HG03108 (cell line): Measurements from ENCODE around the gene DHDH.
"Not testable (repeated sequence)": the region's sequence is repeated elsewhere in the genome, so short reads cannot be mapped to it uniquely, and the experiment has no call there.

Source experiments
- ATAC-seq: cut with Tn5 transposase; IDR thresholded peaks from one replicate; pipeline ENCODE4 v1.9.1; 2021; ENCODE audit warnings: moderate library complexity; ENCODE audit not compliant: unreplicated experiment

The DHDH gene

DNA sequence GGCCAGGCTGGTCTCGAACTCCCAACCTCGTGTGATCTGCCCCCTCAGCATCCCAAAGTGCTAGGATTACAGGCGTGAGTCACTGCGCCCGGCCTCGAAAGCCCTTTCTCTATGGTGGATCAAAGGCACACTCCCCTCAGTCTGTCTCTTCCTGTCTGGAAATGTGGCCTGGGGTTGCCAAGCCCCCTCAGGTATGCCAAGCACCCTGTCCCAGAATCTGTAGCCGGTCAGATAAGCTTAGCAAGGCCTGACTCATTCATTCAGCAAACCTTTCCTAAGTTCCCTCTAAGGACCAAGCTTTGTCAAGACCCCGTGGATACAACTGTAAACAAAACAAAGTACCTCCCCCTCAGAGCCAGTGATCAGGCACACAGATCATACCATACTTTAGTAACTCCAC lies 19.3 kb upstream of the DHDH start:
- ATAC-seq: no peak

DNA sequence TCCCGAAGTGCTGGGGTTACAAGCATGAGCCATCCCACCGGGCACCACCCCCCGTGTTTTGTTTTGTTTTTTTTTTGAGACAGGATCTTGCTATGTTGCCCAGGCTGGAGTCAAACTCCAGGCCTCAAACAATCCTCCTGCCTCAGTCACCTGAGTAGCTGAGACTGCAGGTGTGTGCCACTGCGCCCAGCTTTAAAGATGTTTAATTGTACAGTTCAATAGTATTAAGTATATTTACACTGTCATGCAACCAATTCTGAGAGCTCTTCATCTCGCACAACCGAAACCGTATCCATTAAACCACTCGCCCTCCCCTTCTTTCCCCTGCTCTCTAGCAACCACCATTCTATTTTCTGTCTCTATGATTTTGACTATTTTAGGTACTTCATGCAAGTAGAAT lies 17.7 kb upstream of the DHDH start:
- ATAC-seq: no peak

DNA sequence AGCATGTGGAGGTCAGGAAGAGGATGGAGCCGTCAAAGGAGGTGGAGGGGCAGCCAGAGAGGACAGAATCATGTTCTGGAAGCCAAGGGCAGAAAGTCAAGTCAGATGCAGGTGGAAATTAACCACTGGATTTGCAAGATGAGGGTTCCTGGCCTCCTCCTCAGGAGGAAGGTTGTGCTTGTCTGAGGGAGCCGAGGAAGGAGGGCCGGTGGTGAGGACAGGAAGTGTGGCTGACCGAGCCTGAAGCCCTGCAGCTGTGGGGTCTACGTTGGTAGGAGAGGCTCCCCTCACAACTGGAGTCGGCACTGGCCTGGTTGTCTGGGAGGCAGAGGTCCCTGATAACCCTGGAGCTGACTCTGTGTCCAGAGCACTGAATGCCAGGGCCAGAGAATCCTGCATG lies 15.4 kb upstream of the DHDH start:
- ATAC-seq: no peak

DNA sequence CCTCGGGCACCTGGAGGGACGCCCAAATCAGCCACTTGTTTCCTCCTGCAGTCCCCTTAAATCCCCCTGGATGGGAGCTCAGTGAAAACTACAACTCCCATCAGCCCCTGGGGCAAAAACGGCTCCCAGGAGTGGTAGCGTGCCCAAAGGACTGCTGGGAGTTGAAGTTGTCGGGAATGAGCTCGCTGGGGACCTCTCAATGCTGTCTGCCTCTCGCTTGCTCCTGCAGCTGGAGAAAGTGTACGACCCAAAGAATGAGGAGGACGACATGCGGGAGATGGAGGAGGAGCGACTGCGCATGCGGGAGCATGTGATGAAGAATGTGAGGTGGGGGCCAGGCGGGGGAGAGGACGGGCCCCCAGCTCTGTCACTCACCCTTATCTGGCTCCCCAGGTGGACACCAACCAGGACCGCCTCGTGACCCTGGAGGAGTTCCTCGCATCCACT lies 14.7 kb upstream of the DHDH start:
- no peak for ATAC-seq

DNA sequence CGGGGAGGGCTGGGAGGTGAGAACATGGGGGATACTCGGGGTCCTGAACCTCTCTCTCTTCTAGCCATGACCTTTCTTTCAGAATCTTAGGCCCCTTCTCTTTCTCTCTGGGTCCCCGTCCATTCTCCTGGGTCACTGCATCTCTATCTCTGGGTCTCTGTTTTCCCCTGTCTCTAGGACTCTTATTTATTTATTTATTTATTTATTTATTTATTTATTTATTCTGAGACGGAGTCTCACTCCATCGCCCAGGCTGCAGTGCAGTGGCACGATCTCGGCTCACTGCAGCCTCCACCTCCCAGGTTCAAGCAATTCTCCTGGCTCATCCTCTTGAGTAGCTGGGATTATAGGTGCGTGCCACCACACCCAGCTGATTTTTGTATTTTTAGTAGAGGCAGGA lies 14.2 kb upstream of the DHDH start:
- ATAC-seq: not testable (repeated sequence)

DNA sequence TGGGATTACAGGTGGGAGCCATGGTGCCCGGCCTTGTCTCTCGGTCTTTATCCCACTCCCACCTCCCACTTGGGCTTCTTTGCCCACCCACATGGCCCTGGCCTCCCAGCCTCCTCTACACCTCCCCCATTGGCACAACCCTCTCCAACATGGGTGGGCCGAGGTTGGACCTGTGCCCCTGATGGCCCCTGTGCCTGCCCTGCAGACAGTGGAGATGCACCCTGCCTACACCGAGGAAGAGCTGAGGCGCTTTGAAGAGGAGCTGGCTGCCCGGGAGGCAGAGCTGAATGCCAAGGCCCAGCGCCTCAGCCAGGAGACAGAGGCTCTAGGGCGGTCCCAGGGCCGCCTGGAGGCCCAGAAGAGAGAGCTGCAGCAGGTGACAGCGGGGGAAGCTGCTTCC lies 12.6 kb upstream of the DHDH start:
- no peak for ATAC-seq

DNA sequence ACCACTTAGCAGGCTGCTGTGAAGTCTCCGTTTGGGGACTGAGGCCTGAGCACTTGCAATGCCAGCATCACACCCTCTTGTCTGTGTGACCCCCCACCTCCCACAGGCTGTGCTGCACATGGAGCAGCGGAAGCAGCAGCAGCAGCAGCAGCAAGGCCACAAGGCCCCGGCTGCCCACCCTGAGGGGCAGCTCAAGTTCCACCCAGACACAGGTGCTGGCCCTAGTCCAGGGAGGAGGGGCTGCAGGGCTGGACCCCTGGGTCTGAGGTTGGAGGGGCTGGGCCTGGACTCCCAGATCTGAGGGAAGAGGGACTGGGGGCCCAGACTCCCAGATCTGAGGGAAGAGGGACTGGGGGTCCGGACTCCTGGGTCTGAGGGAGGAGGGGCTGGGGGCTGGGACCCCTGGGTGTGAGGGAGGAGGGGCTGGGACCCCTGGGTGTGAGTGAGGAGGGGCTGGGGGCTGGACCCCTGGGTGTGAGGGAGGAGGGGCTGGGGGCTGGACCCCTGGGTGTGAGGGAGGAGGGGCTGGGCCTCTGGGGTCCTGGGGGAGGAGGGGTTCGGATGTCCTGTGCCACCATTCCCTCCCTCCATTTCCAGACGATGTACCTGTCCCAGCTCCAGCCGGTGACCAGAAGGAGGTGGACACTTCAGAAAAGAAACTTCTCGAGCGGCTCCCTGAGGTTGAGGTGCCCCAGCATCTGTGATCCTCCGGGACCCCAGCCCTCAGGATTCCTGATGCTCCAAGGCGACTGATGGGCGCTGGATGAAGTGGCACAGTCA lies 11.6 kb upstream of the DHDH start:
- no peak for ATAC-seq

DNA sequence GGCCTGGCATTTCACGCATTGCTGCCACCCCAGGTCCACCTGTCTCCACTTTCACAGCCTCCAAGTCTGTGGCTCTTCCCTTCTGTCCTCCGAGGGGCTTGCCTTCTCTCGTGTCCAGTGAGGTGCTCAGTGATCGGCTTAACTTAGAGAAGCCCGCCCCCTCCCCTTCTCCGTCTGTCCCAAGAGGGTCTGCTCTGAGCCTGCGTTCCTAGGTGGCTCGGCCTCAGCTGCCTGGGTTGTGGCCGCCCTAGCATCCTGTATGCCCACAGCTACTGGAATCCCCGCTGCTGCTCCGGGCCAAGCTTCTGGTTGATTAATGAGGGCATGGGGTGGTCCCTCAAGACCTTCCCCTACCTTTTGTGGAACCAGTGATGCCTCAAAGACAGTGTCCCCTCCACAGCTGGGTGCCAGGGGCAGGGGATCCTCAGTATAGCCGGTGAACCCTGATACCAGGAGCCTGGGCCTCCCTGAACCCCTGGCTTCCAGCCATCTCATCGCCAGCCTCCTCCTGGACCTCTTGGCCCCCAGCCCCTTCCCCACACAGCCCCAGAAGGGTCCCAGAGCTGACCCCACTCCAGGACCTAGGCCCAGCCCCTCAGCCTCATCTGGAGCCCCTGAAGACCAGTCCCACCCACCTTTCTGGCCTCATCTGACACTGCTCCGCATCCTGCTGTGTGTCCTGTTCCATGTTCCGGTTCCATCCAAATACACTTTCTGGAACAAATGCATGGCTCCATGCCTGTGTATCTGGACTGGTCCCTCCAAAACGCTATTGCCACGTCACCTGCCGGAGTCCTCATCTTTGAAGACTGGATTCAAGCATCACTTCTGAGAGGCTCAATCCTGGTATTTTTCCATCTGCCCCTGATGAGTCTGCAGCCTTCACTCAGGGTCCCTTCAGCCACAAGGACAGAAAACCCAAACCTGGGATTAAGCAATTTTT lies 10.7 kb upstream of the DHDH start:
- no peak for ATAC-seq

DNA sequence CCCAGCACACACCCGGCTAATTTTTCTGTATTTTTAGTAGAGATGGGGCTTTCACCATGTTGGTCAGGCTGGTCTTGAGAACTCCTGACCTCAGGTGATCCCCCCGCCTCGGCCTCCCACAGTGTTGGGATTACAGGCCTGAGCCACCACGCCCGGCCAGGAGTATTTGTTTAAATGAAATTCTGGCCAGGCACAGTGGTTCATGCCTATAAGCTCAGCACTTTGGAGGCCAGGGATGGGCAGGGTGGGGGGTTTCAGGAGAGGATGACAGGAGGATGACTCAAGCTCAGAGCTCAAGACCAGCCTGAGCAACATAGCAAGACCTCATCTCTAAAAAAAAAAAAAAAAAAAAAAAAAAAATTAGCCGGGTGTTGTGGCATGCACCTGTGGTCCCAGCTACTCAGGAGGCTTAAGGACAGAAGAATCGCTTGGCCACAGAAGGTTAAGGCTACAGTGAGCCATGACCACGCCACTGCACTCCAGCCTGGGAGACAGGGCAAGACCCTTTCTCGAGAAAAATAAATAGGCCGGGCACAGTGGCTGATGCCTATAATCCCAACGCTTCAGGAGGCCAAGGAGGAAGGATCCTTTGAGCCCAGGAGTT lies 8.2 kb upstream of the DHDH start:
- no peak for ATAC-seq

DNA sequence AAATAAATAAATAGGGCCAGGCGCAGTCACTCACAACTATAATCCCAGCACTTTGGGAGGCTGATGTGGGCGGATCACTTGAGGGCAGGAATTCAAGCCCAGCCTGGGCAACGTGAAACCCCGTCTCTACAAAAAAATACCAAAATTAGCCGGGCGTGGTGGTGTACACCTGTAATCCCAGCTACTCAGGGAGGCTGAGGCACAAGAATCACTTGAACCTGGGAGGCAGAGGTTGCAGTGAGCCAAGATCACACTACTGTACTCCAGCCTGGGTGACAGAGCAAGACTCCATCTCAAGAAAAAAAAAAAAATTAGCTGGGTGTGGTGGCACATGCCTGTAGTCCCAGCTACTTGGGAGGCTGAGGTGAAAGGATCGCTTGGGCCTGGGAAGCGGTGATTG lies 7.6 kb upstream of the DHDH start:
- ATAC-seq: not testable (repeated sequence)

DNA sequence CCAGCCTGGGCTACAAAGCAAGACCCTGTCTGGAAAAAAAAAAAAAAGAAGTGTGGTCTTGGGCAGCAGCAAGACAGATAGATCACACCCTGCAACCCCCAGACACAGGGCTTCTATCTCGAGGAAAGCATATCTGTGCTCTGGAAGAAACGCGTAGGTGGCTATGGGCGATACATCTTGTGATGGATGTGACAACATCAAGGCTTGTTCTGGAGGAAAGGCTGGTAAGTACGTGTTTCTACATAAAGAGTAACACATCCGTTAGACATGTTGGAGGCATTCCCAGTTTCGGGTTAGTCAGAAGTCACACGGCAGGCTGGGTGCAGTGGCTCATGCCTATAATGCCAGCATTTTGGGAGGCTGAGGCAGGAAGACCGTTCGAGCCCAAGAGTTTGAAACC lies 6.6 kb upstream of the DHDH start:
- ATAC-seq: no peak

DNA sequence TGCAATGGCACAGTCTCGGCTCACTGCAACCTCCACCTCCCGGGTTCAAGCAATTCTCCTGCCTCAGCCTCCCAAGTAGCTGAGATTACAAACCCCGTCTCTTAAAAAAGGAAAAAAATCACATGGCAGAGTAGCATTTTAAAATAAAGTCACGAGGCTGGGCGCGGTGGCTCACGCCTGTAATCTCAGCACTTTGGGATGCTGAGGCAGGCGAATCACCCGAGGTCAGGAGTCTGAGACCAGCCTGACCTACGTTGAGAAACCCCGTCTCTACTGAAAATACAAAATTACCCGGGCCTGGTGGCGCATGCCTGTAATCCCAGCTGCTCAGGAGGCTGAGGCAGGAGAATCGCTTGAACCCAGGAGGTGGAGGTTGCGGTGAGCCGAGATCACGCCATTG lies 5.8 kb upstream of the DHDH start:
- ATAC-seq: not testable (repeated sequence)

DNA sequence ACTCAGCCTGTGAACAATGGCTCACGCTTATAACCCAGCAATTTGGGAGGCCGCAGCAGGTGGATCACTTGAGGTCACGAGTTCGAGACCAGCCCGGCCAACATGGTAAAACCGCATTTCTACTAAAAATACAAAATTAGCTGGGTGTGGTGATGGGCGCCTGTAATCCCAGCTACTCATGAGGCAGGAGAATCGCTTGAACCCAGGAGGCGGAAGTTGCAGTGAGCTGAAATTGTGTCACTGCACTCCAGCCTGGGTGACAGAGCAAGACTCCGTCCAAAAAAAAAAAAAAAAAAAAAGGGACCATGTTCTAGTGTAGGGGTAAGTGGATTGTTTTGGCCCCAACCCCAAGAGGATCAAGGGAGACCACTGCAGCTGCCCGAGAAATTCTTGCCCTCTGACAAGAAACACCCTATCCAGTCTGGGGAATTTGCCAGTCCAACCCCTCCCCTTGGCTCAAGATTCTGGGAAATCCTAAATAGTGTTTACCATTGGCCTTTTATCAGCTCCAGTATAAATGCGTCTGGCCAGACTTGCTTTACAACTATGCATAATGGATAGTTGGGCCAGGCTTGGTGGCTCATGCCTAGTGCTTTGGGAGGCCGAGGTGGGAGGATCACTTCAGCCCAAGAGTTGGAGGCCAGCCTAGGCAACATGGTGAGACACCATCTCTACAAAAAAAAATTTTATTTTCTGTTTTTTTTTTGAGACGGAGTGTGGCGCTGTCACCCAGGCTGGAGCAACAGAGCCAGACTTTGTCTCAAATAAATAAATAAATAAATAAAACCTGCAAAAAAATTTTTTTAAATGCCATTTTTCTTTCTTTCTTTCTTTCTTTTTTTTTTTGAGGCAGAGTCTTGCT lies 5.1 kb upstream of the DHDH start:
- no peak for ATAC-seq

DNA sequence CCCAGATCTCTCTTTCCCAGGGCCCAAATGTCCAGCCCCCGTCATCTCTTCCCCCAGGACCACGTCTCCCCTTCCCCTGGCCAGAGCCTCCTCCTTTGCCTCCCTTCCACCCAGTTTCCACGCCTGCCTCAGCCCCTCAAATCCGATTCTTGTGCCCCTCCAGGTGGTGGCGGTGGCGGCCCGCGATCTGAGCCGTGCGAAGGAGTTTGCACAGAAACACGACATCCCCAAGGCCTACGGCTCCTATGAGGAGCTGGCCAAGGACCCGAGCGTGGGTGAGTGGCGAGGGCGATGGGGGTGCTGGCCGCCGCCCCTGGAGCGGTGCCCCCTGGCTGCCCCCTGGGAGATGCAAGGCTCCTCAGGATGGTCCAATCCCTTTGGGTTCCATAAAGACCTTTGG lies 1.3 kb downstream of the DHDH start:
- ATAC-seq: no peak

DNA sequence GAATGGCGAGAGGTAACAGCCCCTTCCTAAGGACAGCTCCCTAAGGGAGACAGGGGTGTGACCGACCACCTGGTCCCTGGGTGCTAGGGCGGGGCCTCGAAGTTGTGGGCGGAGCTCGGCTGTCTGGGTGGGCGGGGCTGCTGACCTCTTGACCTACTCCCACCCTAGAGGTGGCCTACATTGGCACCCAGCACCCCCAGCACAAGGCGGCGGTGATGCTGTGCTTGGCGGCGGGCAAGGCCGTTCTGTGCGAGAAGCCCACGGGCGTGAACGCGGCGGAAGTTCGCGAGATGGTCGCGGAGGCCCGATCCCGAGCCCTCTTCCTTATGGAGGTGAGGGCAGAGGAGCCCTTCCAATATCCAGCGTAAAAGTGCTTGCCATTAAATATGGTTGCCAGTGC lies 2.4 kb downstream of the DHDH start:
- ATAC-seq: no peak

DNA sequence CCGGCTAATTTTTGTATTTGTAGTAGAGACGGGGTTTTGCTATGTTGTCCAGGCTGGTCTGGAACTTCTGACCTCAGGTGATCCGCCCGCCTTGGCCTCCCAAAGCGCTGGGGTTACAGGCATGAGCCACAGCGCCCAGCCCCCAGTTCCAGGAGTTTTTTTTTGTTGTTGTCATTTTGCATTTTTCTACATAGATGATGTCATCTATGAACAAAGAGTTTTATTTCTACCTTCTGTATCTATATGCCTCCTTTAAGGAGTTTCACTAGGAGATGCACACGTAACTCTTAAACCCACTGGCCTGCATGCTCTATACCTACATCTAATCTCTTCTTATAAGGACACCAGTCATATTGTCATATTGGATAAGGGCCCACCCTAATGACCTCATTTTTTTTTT lies 4.8 kb downstream of the DHDH start:
- ATAC-seq: no peak

DNA sequence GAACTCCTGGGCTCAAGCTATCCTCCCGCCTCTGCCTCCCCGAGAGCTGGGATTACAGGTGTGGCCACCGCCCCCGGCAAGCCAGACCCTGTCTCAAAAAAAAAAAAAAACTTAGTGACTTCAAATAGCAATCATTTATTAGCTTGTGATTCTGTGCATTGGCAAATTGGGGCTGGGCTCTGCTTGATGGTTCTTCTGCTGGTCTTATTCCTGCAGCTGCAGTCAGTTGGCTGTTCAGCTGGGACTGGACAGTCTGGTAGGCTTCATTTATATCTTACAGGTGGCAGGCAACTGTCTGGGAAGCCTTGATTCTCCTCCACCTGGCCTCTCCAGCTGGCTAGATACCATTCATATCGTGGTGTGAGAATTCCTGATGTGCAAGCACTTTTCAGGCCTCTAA lies 7.4 kb downstream of the DHDH start:
- ATAC-seq: no peak

DNA sequence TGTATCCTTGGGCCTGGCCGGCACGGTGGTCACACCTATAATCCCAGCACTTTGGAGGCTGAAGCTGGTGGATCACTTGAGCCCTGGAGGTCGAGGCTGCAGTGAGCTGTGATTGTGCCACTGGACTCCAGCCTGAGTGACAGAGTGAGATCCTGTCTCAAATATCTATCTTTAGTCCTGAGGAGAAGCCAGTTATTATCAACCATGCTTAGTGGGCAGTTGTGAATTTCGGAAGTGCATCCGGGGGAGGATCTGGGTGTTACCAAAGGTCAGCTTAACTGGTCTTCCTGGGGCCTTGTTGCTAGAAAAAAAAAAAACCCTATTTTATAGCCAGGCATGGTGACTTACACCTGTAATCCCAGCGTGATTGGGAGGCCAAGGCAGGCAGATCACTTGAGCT lies 9.6 kb downstream of the DHDH start:
- ATAC-seq: no peak

DNA sequence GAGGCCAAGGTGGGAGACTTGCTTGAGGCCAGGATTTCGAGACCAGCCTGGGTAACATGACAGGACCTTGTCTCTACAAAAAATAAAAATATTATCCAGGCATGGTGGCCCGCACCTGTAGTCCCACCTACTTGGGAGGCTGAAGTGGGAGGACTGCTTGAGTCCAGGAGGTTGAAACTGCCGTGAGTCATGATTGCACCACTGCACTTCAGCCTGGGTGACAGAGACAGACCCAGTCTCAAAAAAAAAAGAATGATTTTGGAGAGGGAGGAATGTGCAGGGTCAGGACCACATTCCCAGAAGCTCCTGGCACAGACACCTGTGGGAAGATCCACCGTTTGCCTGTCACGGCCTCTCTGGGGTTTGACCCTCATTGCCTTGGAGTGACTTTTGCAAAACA lies 11.9 kb downstream of the DHDH start:
- ATAC-seq: no peak

DNA sequence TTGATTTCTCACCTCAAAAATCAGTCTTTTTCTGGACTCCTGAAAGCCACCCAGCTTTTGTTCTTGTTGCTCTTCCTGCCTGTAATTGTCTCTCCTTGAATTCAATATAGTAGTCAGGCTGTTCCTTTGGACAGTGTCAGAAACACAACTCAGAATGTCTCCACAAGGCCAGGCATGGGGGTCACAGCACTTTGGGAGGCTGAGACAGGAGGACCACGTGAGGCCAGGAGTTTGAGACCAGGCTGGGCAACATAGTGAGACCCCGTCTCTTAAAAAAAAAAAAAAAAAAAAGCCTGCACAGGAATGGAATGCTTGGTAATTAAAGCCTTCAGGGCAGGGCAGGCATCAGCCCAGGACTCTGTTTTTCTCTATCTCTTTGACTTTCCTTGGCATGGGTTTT lies 12.3 kb downstream of the DHDH start:
- no peak for ATAC-seq
